Adrenal gland (tissue), 12 donors: ENCODE results near the gene ITCH. TPM values are rescaled to one million over a fixed set of nuclear protein-coding genes. Genes with fewer than 3 reads are reported as not detected.
"Not testable (repeated sequence)": the region's sequence is repeated elsewhere in the genome, so short reads cannot be mapped to it uniquely, and the experiment has no call there.

Source experiments
- DNase-seq, 7 donors: peaks; one replicate each; pipeline ENCODE4 v3.0.0-alpha.2; 2019 to 2020
- H3K27ac ChIP-seq, 5 donors: fragments of 200-600 bp; sonication (generic) in 4 of 5; 1 replicate in 3 of 5; 2 replicates in 2 of 5; pipeline versions ENCODE4 v1.5.1 to v1.8.0; 2016 to 2020; ENCODE audit warnings: mild to moderate bottlenecking in 1 of 5
- H3K27me3 ChIP-seq: fragments of 200-600 bp; 2 replicates; pipeline ENCODE4 v1.8.0; 2021
- H3K36me3 ChIP-seq, 2 donors: fragments of 200-600 bp; replicated peaks in 1 of 2; 1 replicate in 1 of 2; 2 replicates in 1 of 2; pipeline versions ENCODE4 v1.5.1 to v1.8.0; 2018 to 2022
- H3K4me1 ChIP-seq, 2 donors: fragments of 200-600 bp; replicated peaks in 1 of 2; 1 replicate in 1 of 2; 2 replicates in 1 of 2; pipeline versions ENCODE4 v1.5.1 to v1.8.0; 2018 to 2021
- H3K4me3 ChIP-seq, 4 donors: fragments of 200-600 bp; sonication (generic) in 3 of 4; one replicate each; pipeline ENCODE4 v1.5.1; 2016 to 2018
- H3K9me3 ChIP-seq, 3 donors: fragments of 200-600 bp; sonication (generic) in 1 of 3; replicated peaks in 1 of 3; 1 replicate in 2 of 3; 2 replicates in 1 of 3; pipeline versions ENCODE4 v1.5.1 to v1.8.0; 2016 to 2021
- POLR2A ChIP-seq, 2 donors: fragments of 450-650 bp; IDR thresholded peaks; one replicate each; pipeline ENCODE4 v1.6.1; 2017; ENCODE audit warnings: antibody characterized with exemption in 2 of 2, mild to moderate bottlenecking in 2 of 2, moderate library complexity in 1 of 2
- WGBS, 4 donors: extraction: QIAGEN DNeasy Blood & Tissue Kit in 2 of 4; methylation state at CpG; one replicate each; pipeline versions ENCODE4 v1.1.5 to v1.1.7; 2013 to 2017; 5-methylcytosine and 5-hydroxymethylcytosine counted together
- intact Hi-C, 2 donors: fragments of 100-400 bp; cut with DNase I; formaldehyde crosslinking; loops; one replicate each; pipeline versions ENCODE4 v1.14.1 to v1.15.0; 2022 to 2023
- polyA plus RNA-seq, 3 donors: library from polyadenylated mRNA; stranded (reverse); fragments of 200-250 nt in 2 of 3; fragments of 350-450 nt in 1 of 3; fragmentation: Illumina TruSeq in 1 of 3; extraction: RNeasy Lipid Tissue Mini Kit (QIAGEN cat#74804) in 1 of 3; gene quantifications; one replicate each; pipeline ENCODE4 v1.2.3, GENCODE V29; 2013 to 2014
- total RNA-seq, 9 donors: library from RNA; depleted of rRNA in 4 of 9; stranded (reverse); fragments of >200 nt in 4 of 9; fragments of 120-200 nt in 1 of 9; fragmentation: NEBNext Ultra II Directional in 1 of 9; extraction: Animal tissue kit (Norgen Biotek cat#: 25700) in 1 of 9; gene quantifications; one replicate each; pipeline versions ENCODE4 v1.1.0 to v1.2.4, GENCODE V29; 2013 to 2023
- TF ChIP-seq, protein P1 (sequence below), 6 experiments: fragments of 450-650 bp in 4 of 6; fragments of 200-600 bp in 2 of 6; sonication (generic) in 1 of 6; IDR thresholded peaks; 1 replicate in 5 of 6; 2 replicates in 1 of 6; pipeline versions ENCODE4 v1.5.1 to v1.8.0; 2016 to 2021; ENCODE audit warnings: antibody characterized with exemption in 6 of 6, mild to moderate bottlenecking in 2 of 6, moderate library complexity in 1 of 6
- donor health status: healthy with polysubstance abuse.
- donor health status: Bipolar disorder and iron deficiency.
- donor health status: DM: yes; HTN: yes; CAD: no.
- donor health status: DM: no; HTN: no; CAD: no.
- donor health status: DM: no; HTN: no; CAD: no.
- donor health status: DM: yes; HTN: yes; CAD: no.

The ITCH gene
- total and polyA plus RNA-seq, 12 donors, result 5.8 to 67.6 (median 52.7) TPM

DNA sequence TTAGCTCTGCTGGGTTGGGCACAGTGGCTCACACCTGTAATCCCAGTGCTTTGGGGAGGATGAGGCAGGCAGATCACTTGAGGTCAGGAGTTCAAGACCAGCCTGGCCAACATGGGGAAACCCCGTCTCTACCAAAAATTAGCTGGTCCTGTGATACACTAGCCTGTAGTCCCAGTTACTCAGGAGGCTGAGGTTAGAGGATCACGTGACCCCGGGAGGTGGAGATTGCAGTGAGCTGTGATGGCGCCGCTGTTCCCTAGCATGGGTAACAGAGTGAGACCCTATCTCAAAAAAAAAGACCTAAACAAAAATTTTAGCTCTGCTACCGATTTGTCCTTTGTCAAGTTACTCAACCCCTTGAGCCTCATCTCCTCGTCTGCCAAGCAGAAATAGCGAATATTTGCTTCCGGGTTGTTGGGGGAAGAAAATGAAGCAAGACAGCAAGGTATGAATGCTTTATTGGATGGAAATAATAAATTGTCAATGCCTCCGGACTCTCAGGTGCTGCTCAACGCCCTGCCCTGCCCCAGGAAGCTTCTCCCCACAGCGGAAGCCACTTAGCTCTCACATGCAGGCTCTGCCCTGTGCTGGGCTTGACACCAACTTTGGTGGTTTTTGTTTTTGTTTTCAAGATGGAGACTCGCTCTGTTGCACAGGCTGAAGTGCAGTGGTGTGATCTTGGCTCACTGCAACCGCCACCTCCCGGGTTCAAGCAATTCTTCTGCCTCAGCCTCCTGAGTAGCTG is 24.9 kb upstream of the ITCH start:
- intact Hi-C loops, result no loop called here

DNA sequence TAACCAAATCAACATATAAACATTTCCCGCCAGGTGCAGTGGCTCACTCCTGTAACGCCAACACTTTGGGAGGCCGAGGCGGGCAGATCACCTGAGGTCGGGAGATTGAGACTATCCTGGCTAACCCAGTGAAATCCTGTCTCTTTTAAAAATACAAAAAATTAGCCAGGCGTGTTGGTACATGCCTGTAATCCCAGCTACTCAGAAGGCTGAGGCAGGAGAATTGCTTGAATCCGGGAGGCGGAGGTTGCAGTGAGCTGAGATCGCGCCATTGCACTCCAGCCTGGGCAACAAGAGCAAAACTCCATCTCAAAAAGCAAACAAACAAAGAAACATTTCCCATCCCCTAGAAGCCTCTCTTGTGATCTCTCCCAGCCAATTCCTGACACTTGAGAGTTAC is 22.3 kb upstream of the ITCH start:
- H3K4me3 ChIP-seq, DNase-seq, H3K9me3 ChIP-seq, H3K36me3 ChIP-seq, H3K27me3 ChIP-seq, intact Hi-C loops, H3K4me1 ChIP-seq, H3K27ac ChIP-seq: not testable (repeated sequence)
- 88 to 93% (median 91%) methylated on average over 10 of the region's 10 CpGs for WGBS, 4 donors

More for the DNA sequence above, 24.9 kb upstream of the ITCH start:
- Histone ChIP-seq H3K9me3 (no peaks in the 10 kb centered on the region), H3K36me3 (no peaks in the 10 kb centered on the region), H3K4me3 (no peak overlapping the region), H3K27me3 (no peaks in the 10 kb centered on the region), H3K4me1 (peaks cover 0 to 9% of the 10 kb centered on the region in 2 donors), H3K27ac (no peak overlapping the region)
- DNase-seq, result no peak
- TF ChIP-seq POLR2A (IDR thresholded peaks at IDR 0.05), result no peak
- TF ChIP-seq, protein P1, sequence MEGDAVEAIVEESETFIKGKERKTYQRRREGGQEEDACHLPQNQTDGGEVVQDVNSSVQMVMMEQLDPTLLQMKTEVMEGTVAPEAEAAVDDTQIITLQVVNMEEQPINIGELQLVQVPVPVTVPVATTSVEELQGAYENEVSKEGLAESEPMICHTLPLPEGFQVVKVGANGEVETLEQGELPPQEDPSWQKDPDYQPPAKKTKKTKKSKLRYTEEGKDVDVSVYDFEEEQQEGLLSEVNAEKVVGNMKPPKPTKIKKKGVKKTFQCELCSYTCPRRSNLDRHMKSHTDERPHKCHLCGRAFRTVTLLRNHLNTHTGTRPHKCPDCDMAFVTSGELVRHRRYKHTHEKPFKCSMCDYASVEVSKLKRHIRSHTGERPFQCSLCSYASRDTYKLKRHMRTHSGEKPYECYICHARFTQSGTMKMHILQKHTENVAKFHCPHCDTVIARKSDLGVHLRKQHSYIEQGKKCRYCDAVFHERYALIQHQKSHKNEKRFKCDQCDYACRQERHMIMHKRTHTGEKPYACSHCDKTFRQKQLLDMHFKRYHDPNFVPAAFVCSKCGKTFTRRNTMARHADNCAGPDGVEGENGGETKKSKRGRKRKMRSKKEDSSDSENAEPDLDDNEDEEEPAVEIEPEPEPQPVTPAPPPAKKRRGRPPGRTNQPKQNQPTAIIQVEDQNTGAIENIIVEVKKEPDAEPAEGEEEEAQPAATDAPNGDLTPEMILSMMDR (IDR thresholded peaks at IDR 0.05), result no peak
- 85 to 92% (median 87%) methylated on average over 15 of the region's 15 CpGs for WGBS, 4 donors

DNA sequence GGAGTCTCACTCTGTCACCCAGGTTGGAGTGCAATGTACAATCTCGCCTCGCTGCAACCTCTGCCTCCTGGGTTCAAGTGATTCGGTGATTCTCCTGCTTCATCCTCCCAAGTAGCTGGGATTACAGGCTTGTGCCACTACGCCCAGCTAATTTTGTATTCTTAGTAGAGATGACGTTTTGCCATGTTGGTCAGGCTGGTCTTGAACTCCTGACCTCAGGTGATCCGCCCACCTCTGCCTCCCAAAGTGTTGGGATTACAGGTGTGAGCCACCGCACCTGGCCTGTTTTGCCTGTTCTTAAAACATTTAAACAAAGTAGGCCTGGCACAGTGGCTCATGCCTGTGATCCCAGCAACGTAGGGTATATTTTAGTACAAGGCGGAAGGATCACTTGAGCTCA is 21.9 kb upstream of the ITCH start:
- H3K9me3 ChIP-seq, intact Hi-C loops, H3K36me3 ChIP-seq, DNase-seq, H3K4me3 ChIP-seq, H3K27ac ChIP-seq, H3K4me1 ChIP-seq, H3K27me3 ChIP-seq: not testable (repeated sequence)
- 91 to 99% (median 94%) methylated on average over 9 of the region's 9 CpGs for whole genome bisulfite sequencing, 4 donors

DNA sequence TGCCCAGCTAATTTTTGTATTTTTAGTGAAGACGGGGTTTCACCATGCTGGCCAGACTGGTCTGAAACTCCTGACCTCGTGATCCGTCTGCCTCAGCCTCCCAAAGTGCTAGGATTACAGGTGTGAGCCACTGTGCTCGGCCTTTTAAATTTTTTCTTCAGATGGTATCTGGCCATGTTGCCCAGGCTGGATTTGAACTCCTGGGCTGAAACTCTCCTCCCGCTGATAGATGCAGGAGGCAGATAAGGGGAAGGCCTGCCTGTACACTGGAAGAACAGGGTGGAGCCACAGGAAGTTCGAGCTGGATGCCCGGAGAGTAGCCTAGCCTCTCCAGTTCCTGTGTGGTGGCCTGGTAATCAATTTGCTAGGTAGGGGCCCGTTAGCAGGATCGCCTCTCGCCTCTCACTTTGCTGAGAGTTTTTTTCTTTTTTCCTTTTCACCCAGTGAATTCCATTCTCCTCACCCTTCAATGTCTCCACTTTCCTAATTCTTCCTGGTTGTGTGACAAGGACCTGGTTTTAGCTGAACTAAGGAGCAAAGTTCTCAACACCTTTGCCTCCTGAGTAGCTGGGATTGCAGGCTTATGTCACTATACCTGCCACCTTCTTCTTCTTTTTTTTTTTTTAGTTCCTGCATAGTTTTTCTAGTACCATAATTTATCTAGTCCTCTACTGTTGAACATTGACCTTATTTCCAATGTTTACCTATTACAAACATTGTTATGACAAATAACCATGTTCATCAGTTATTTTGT is 19.4 kb upstream of the ITCH start:
- Histone ChIP-seq H3K27ac (no peak overlapping the region), H3K4me3 (no peak overlapping the region), H3K27me3 (no peaks in the 10 kb centered on the region), H3K4me1 (no peaks in the 10 kb centered on the region), H3K9me3 (no peaks in the 10 kb centered on the region), H3K36me3 (no peaks in the 10 kb centered on the region)
- intact Hi-C loops, result no loop called here
- WGBS, 4 donors, result 82 to 86% (median 83%) methylated on average over 10 of the region's 10 CpGs
- DNase-seq, result no peak
- TF ChIP-seq POLR2A (IDR thresholded peaks at IDR 0.05), result no peak
- TF ChIP-seq, protein P1 (IDR thresholded peaks at IDR 0.05), result no peak

DNA sequence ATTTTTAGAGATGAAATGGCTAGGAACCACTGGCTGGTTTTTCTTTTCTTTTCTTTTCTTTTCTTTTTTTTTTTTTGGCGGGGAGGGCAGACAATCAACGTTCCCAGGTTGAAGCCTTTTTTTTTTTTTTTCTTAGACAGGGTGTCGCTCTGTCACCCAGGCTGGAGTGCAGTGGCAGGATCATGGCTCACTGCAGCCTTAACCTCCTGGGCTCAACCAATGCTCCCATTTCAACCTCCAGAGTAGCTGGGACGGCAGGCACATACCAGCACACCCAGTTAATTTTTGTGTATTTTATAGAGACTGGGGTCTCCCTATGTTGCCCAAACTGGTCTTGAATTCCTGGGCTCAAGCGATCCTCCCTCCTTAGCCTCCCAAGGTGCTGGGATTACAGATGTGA is 18.8 kb upstream of the ITCH start:
- H3K4me3 ChIP-seq, result no peak overlapping the region
- H3K27me3 ChIP-seq, result no peaks in the 10 kb centered on the region
- intact Hi-C loops, result no loop called here
- 73 to 85% (median 79%) methylated on average over 5 of the region's 5 CpGs for WGBS, 4 donors
- TF ChIP-seq POLR2A (IDR thresholded peaks at IDR 0.05), result no peak
- TF ChIP-seq, protein P1 (IDR thresholded peaks at IDR 0.05), result no peak
- no peaks in the 10 kb centered on the region for H3K4me1 ChIP-seq
- no peak for DNase-seq
- H3K36me3 ChIP-seq, result no peaks in the 10 kb centered on the region
- H3K9me3 ChIP-seq, result no peaks in the 10 kb centered on the region
- no peak overlapping the region for H3K27ac ChIP-seq
